MCF 10A (cell line): ENCODE measurements around the gene CMYA5. TPM values are rescaled to one million over a fixed set of nuclear protein-coding genes. Genes with fewer than 3 reads are reported as not detected.
A peak's percentile ranks its signal among the peaks of the same experiment; 100 is the strongest.

Experiments used
- BruUV-seq: library from RNA; stranded (reverse); fragments of 400-500 nt; replicated peaks from 2 replicates; lab custom pipeline; 2021; lab: Mats Ljungman, UMichigan
- CTCF ChIA-PET: fragments of 300-600 bp; sonication (Branson Sonifier 250); formaldehyde crosslinking; extraction: SDS; loops from one replicate; lab custom pipeline; 2021; ENCODE audit warnings: antibody characterized with exemption, inconsistent platforms; lab: Yijun Ruan, JAX
- POLR2A ChIA-PET: fragments of 300-600, 350-650 bp; sonication (Branson Sonifier 250); formaldehyde crosslinking; extraction: SDS; loops from one replicate; lab custom pipeline; 2020; ENCODE audit warnings: antibody characterized with exemption, inconsistent platforms; lab: Yijun Ruan, JAX
- DNase-seq: peaks from one replicate; pipeline ENCODE4 v3.0.0-alpha.2; 2018; ENCODE audit not compliant: unreplicated experiment
- H3K27ac Mint-ChIP-seq: one replicate; pipeline ENCODE4 v1.8.0; 2022; ENCODE audit warnings: mild to moderate bottlenecking, low read depth, mixed read lengths; ENCODE audit not compliant: unreplicated experiment
- H3K27me3 Mint-ChIP-seq: one replicate; pipeline ENCODE4 v1.8.0; 2022; ENCODE audit warnings: mixed read lengths; ENCODE audit not compliant: insufficient read depth, unreplicated experiment
- H3K36me3 Mint-ChIP-seq: one replicate; pipeline ENCODE4 v1.8.0; 2022; ENCODE audit warnings: mild to moderate bottlenecking, moderate library complexity, mixed read lengths; ENCODE audit not compliant: insufficient read depth, unreplicated experiment
- H3K4me1 Mint-ChIP-seq: one replicate; pipeline ENCODE4 v1.8.0; 2022; ENCODE audit warnings: mixed read lengths; ENCODE audit not compliant: insufficient read depth, unreplicated experiment
- H3K4me3 Mint-ChIP-seq: one replicate; pipeline ENCODE4 v1.8.0; 2022; ENCODE audit warnings: mild to moderate bottlenecking, moderate library complexity, mixed read lengths; ENCODE audit not compliant: unreplicated experiment
- H3K9me3 Mint-ChIP-seq: one replicate; pipeline ENCODE4 v1.8.0; 2022; ENCODE audit warnings: mixed read lengths; ENCODE audit not compliant: unreplicated experiment
- CTCF ChIP-seq: fragments of 200-600 bp; IDR thresholded peaks from one replicate; pipeline ENCODE4 v1.8.0; 2022; ENCODE audit warnings: antibody characterized with exemption, mild to moderate bottlenecking; ENCODE audit not compliant: unreplicated experiment
- intact Hi-C: fragments of 100-400 bp; cut with micrococcal nuclease; formaldehyde crosslinking; loops from 2 replicates; pipeline ENCODE4 v1.14.1; 2022
- total RNA-seq: library from RNA; stranded (reverse); gene quantifications from 2 replicates; pipeline ENCODE4 v1.2.3, GENCODE V29; 2022

CMYA5 gene
- total RNA-seq, 1 experiment from 2014 or later, result 0.61 TPM

GRCh38 chr5:79844571-79844970, 154.9 kb downstream of the CMYA5 start:
- intact Hi-C loops, result no loop called here
- H3K4me3 Mint-ChIP-seq, result no peak overlapping the region
- ChIA-PET CTCF (interaction anchor here (0.6 to 1.0 kb wide), 2 partner anchors 15 to 462 kb away, joined by 4 to 5 read pairs; no protein-coding TSS in a partner anchor), POLR2A (interaction anchor here (0.5 kb wide), 1 partner anchor 914 kb away, joined by 3 read pairs; no protein-coding TSS in a partner anchor)
- TF ChIP-seq CTCF, result no peak
- H3K4me1 Mint-ChIP-seq, result peaks cover 12% of the 10 kb centered on the region
- H3K9me3 Mint-ChIP-seq, result no peaks in the 10 kb centered on the region
- DNase-seq, result no peak
- no peaks in the 10 kb centered on the region for H3K27me3 Mint-ChIP-seq
- no TSS peak for BruUV-seq
- no peaks in the 10 kb centered on the region for H3K36me3 Mint-ChIP-seq
- no peak overlapping the region for H3K27ac Mint-ChIP-seq

- no peak for TF ChIP-seq CTCF
- no peak overlapping the region for H3K4me3 Mint-ChIP-seq
- H3K4me1 Mint-ChIP-seq, result peaks cover 12% of the 10 kb centered on the region
- POLR2A ChIA-PET, result interaction anchor here (0.9 to 1.0 kb wide), 2 partner anchors 8 to 27 kb away, joined by 3 read pairs; no protein-coding TSS in a partner anchor
- no peaks in the 10 kb centered on the region for H3K9me3 Mint-ChIP-seq
- DNase-seq, result peak; percentile 68
- H3K27me3 Mint-ChIP-seq, result no peaks in the 10 kb centered on the region
- no TSS peak for BruUV-seq
- H3K36me3 Mint-ChIP-seq, result no peaks in the 10 kb centered on the region
- CTCF ChIA-PET, result interaction anchor here (1.0 to 4.2 kb wide), 2 partner anchors 12 to 14 kb away, joined by 5 to 21 read pairs; no protein-coding TSS in a partner anchor
- peak overlapping the region; percentile 78 for H3K27ac Mint-ChIP-seq
- intact Hi-C loops, result no loop called here
Measured at GRCh38 chr5:79845448-79846197, 156.0 kb downstream of the CMYA5 start.

GRCh38 chr5:79846198-79846521, 156.5 kb downstream of the CMYA5 start:
- no peak for DNase-seq
- POLR2A ChIA-PET, result interaction anchor here (0.7 to 0.9 kb wide), 2 partner anchors 27 to 37 kb away, joined by 3 read pairs; no protein-coding TSS in a partner anchor
- Mint-ChIP-seq H3K4me3 (no peak overlapping the region), H3K36me3 (no peaks in the 10 kb centered on the region), H3K4me1 (peaks cover 12% of the 10 kb centered on the region), H3K27ac (peak overlapping the region; percentile 78), H3K9me3 (no peaks in the 10 kb centered on the region), H3K27me3 (no peaks in the 10 kb centered on the region)
- CTCF ChIA-PET, result interaction anchor here (0.6 to 4.2 kb wide), 5 partner anchors 11 to 817 kb away, joined by 3 to 21 read pairs (median 4); no protein-coding TSS in a partner anchor
- intact Hi-C loops, result no loop called here
- no TSS peak for BruUV-seq
- TF ChIP-seq CTCF, result no peak

- Mint-ChIP-seq H3K9me3 (no peaks in the 10 kb centered on the region), H3K27ac (no peak overlapping the region), H3K36me3 (no peaks in the 10 kb centered on the region), H3K4me1 (peaks cover 12% of the 10 kb centered on the region), H3K27me3 (no peaks in the 10 kb centered on the region), H3K4me3 (no peak overlapping the region)
- TF ChIP-seq CTCF, result no peak
- no peak for DNase-seq
- ChIA-PET CTCF (interaction anchor here (4.2 kb wide), 1 partner anchor 10 kb away, joined by 21 read pairs; no protein-coding TSS in a partner anchor), POLR2A (no interaction called here)
- BruUV-seq, result no TSS peak
- intact Hi-C loops, result no loop called here
Measured at GRCh38 chr5:79847561-79847960, 157.9 kb downstream of the CMYA5 start.
